Central memory CD8-positive, alpha-beta T cell (primary cell): ENCODE measurements around the gene PCBP3.

Source experiments
- ATAC-seq: fragments of 150-1000 bp; cut with Tn5 transposase; replicated peaks from 2 replicates; pipeline ENCODE4 v1.10.0; 2022; ENCODE audit warnings: mild to moderate bottlenecking, moderate FRiP score, moderate number of reproducible peaks; ENCODE audit not compliant: poor library complexity, severe bottlenecking; ENCODE audit errors: extremely low read depth
- DNase-seq, 2 donors: peaks; one replicate each; pipeline ENCODE4 v3.0.0; 2021; ENCODE audit warnings: low spot score in 2 of 2
- H3K27ac Mint-ChIP-seq: one replicate; pipeline ENCODE4 v1.8.0; 2022; ENCODE audit warnings: low read depth, mild to moderate bottlenecking, moderate library complexity, mixed read lengths
- H3K27me3 Mint-ChIP-seq: one replicate; pipeline ENCODE4 v1.8.0; 2022; ENCODE audit warnings: mixed read lengths
- H3K36me3 Mint-ChIP-seq: one replicate; pipeline ENCODE4 v1.8.0; 2022; ENCODE audit warnings: mild to moderate bottlenecking, moderate library complexity, mixed read lengths; ENCODE audit not compliant: insufficient read depth
- H3K4me1 Mint-ChIP-seq: one replicate; pipeline ENCODE4 v1.8.0; 2022; ENCODE audit warnings: mixed read lengths
- H3K4me3 Mint-ChIP-seq: one replicate; pipeline ENCODE4 v1.8.0; 2022; ENCODE audit warnings: mild to moderate bottlenecking, moderate library complexity, mixed read lengths
- H3K9me3 Mint-ChIP-seq: one replicate; pipeline ENCODE4 v1.8.0; 2022; ENCODE audit warnings: mixed read lengths

Gene PCBP3

DNA sequence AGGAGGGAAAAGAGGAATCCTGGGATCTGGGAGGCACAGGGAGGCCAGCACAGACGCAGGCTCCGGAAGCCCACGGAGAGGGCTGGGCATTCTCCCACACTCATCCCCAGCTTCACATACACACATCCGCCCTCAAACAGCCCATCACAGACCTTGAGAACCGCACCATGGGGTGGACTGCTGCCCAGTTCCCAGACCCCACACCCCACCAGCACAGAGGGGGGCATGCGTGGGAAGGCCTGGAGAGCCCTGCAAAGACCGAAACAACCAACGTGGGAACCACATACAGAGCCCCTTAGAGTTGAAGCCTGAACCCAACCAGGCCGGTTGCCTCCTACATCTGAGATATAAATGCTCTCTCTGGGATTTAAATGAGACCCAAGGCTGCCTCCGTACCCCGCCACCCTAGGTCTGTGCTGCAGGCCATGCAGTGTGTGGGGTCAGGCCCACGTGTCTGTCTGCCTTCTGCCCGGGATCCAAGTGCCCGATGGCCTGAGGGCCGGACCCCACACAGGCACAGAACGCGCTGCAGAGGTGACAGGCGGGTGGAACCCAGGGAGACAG is 211.8 kb downstream of the PCBP3 start:
- H3K4me3 Mint-ChIP-seq: no peak overlapping the region
- ATAC-seq (no peak), DNase-seq (no peak)
- H3K27me3 Mint-ChIP-seq: peaks cover 75% of the 10 kb centered on the region
- no peaks in the 10 kb centered on the region for H3K9me3 Mint-ChIP-seq
- H3K4me1 Mint-ChIP-seq: no peaks in the 10 kb centered on the region
- H3K27ac Mint-ChIP-seq: no peak overlapping the region
- H3K36me3 Mint-ChIP-seq: no peaks in the 10 kb centered on the region

DNA sequence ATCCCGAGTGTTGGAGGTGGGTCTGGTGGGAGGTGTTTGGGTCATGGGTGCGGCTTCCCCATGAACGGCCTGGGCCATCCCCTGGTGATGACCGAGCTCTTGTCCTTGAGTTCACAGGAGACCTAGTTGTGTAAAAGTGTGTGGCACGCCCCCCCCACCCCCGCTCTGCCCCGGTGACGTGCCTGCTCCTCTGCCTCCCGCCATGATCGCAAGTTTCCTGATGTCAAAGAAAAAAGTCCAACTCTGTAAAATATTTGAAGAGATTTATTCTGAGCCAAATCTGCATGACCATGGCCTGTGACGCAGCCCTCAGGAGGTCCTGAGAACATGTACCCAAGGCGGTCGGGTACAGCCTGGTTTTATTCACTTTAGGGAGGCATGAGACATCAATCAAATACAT is 212.9 kb downstream of the PCBP3 start:
- H3K4me1 Mint-ChIP-seq: no peaks in the 10 kb centered on the region
- no peaks in the 10 kb centered on the region for H3K9me3 Mint-ChIP-seq
- H3K27me3 Mint-ChIP-seq: peaks cover 69% of the 10 kb centered on the region
- no peak for ATAC-seq
- H3K27ac Mint-ChIP-seq: no peak overlapping the region
- DNase-seq: no peak
- H3K36me3 Mint-ChIP-seq: peaks cover under 1% of the 10 kb centered on the region
- H3K4me3 Mint-ChIP-seq: no peak overlapping the region

DNA sequence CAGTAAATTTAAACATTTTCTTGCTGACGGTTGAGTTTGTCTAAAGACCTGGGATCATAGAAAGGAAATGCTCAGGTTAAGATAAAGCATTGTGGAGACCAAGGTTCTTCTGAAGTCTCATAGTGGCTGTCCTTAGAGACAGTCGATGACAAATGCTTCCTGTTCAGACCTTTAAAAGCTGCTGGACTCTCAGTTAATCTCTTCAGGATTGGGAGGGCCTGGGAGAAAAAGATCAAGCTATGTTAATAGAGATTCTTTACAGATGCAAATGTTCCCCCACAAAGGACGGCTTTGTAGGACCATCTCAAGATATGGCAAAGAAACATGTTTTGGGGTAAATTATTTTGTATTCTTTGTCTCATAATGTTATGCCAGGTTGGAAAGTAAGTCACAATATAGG is 213.4 kb downstream of the PCBP3 start:
- Mint-ChIP-seq H3K27ac (no peak overlapping the region), H3K9me3 (no peaks in the 10 kb centered on the region), H3K4me3 (no peak overlapping the region), H3K4me1 (no peaks in the 10 kb centered on the region), H3K36me3 (peaks cover 3% of the 10 kb centered on the region), H3K27me3 (peaks cover 67% of the 10 kb centered on the region)
- ATAC-seq (no peak), DNase-seq (no peak)

GRCh38 chr21:45857761-45858160 is 214.2 kb downstream of the PCBP3 start:
- no peak for DNase-seq

GRCh38 chr21:45858180-45858579 is 214.7 kb downstream of the PCBP3 start:
- peaks cover 3% of the 10 kb centered on the region for H3K36me3 Mint-ChIP-seq
- H3K27ac Mint-ChIP-seq: no peak overlapping the region
- H3K27me3 Mint-ChIP-seq: peaks cover 57% of the 10 kb centered on the region
- no peak for ATAC-seq
- no peak overlapping the region for H3K4me3 Mint-ChIP-seq
- no peak for DNase-seq
- H3K4me1 Mint-ChIP-seq: no peaks in the 10 kb centered on the region
- no peaks in the 10 kb centered on the region for H3K9me3 Mint-ChIP-seq

More at GRCh38 chr21:45857761-45858160, 214.2 kb downstream of the PCBP3 start:
- ATAC-seq: no peak
- Mint-ChIP-seq H3K36me3 (peaks cover 3% of the 10 kb centered on the region), H3K27me3 (peaks cover 61% of the 10 kb centered on the region), H3K4me1 (no peaks in the 10 kb centered on the region), H3K4me3 (no peak overlapping the region), H3K27ac (no peak overlapping the region), H3K9me3 (no peaks in the 10 kb centered on the region)

DNA sequence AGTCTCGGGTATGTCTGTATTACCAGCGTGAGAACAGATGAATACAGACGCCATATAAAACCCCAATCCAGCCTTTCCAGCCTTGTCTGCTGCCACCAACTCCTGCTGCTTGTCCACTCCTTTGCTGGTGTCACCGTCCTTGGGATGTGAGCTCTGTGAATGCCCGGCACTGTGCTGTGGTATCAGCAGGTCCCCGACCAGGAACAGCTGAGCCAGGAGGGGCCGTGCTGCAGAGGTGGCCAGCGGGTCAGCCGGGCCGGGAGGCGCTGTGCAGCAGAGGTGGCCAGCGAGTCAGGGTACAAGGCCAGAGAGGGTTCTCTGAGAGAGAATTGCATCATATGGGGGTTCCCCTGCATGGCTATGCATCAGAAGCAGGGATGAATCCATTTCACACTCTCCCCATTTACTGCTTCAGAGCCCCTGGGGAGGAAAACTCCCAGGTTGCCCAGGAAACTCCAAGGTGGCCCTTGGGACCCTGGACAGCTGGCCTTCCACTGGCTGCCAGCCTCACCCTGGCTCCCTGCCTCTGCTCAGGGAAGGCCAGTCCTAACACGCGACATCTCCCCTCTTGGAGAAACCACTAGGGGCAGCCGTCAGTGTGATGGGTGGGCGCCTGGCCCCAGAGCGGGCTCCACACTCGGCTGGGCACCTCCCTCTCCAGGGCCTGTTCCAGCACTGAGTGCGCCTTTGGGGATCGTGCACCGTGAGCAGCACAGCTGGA is 215.7 kb downstream of the PCBP3 start:
- no peaks in the 10 kb centered on the region for H3K9me3 Mint-ChIP-seq
- no peak overlapping the region for H3K4me3 Mint-ChIP-seq
- H3K36me3 Mint-ChIP-seq: peaks cover 3% of the 10 kb centered on the region
- H3K27me3 Mint-ChIP-seq: peaks cover 47% of the 10 kb centered on the region
- H3K4me1 Mint-ChIP-seq: no peaks in the 10 kb centered on the region
- DNase-seq: no peak
- no peak overlapping the region for H3K27ac Mint-ChIP-seq
- ATAC-seq: no peak

GRCh38 chr21:45859762-45860357 is 216.3 kb downstream of the PCBP3 start:
- DNase-seq: no peak
- Mint-ChIP-seq H3K9me3 (no peaks in the 10 kb centered on the region), H3K36me3 (peaks cover 3% of the 10 kb centered on the region), H3K4me3 (no peak overlapping the region), H3K27me3 (peaks cover 40% of the 10 kb centered on the region), H3K27ac (no peak overlapping the region), H3K4me1 (no peaks in the 10 kb centered on the region)
- ATAC-seq: no peak

DNA sequence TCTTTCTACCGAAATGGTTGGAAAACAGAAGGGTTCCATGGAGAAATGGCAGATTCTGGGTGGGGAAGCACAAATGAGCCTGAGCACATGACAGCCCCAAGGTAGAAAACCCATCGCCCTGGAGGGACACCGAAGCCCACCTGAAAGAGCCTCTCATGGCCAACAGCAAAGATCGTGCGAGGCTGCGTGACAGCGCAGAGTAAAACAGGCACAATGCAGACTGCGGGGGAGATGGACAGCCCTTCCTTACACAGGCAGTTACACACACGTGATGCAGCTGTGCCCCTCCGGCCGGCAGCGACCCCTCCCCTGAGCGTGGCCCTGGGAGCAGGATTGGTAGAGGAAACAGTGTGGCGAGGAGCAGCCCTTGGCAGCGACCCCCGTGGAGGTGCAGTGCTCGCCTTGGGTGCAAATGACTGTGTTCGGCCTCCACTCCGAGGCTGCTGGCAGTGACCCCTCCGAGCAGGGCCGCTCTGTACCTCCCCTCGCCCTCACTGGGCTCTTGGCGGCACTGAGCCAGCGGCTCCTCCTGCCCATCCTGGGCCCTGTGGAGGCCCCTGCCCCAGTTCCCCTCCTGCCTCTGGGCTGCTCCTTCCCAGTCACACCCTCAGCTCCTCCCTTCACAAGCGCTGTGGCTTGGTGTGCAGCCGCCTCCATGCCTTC is 217.1 kb downstream of the PCBP3 start:
- H3K36me3 Mint-ChIP-seq: peaks cover 3% of the 10 kb centered on the region
- no peaks in the 10 kb centered on the region for H3K9me3 Mint-ChIP-seq
- no peaks in the 10 kb centered on the region for H3K4me1 Mint-ChIP-seq
- DNase-seq (no peak), ATAC-seq (no peak)
- peaks cover 33% of the 10 kb centered on the region for H3K27me3 Mint-ChIP-seq
- H3K27ac Mint-ChIP-seq: no peak overlapping the region
- no peak overlapping the region for H3K4me3 Mint-ChIP-seq

DNA sequence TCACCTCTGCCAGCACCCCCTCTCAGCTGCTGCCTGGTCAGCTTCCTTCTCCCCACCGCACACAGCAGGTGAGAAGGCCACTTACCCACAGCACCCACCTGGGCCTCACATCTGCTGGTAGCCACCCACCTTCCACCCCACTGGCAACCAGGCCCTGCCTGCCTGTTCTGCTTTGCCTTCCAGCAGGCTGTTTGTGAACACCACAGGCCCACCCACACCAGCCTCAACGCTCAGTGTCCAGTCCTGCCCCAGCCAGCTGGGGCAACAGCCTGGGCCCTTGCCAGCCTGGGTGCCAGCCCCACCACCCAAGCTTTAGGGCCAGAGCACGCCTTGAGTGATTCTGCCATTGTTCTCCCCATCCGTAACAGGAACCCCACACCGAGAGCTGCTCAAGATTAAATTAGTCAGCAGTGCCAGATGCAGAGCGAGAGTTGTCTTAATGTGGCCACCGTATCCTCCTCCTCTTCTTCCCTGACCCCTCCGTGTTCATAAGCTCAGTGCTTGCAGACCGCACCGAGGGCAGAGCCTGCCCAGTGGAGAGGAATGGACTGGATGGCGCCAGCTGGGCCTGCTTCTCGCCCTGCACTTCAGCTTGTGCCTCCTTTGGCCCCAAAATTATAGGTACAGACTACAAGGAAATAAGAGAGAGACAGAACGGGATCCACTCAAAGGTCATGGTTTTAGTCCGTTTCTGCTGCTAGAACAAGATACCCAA is 217.8 kb downstream of the PCBP3 start:
- Mint-ChIP-seq H3K4me3 (no peak overlapping the region), H3K36me3 (peaks cover 3% of the 10 kb centered on the region), H3K4me1 (no peaks in the 10 kb centered on the region), H3K27ac (no peak overlapping the region), H3K9me3 (no peaks in the 10 kb centered on the region), H3K27me3 (peaks cover 26% of the 10 kb centered on the region)
- no peak for DNase-seq
- ATAC-seq: no peak

- H3K4me1 Mint-ChIP-seq: no peaks in the 10 kb centered on the region
Measured at GRCh38 chr21:45862543-45863207, 219.2 kb downstream of the PCBP3 start.

DNA sequence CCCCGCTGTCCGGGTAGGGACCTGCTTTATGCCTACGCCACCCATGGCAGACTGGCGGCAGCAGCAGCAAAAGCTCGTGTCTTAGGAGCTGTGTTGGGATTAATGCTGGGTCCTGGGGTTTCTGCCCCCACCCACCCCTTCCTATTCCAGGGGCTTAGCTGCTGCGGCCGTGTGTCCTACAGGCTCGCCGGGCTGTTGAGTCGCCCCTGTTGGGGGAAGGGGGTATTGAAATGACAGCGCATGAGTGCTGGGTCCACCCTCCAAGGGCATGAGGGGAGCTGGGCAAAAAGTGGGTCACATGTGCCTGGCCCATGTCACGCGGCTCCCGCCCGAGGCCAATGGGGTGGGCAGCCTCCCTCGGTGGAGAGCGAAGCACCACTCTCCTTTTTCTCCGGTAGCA is 219.7 kb downstream of the PCBP3 start:
- no peak overlapping the region for H3K27ac Mint-ChIP-seq

More at GRCh38 chr21:45862543-45863207, 219.2 kb downstream of the PCBP3 start:
- no peak overlapping the region for H3K27ac Mint-ChIP-seq
- DNase-seq (no peak), ATAC-seq (no peak)
- peaks cover 3% of the 10 kb centered on the region for H3K36me3 Mint-ChIP-seq
- H3K4me3 Mint-ChIP-seq: no peak overlapping the region
- peaks cover 21% of the 10 kb centered on the region for H3K27me3 Mint-ChIP-seq
- no peaks in the 10 kb centered on the region for H3K9me3 Mint-ChIP-seq

DNA sequence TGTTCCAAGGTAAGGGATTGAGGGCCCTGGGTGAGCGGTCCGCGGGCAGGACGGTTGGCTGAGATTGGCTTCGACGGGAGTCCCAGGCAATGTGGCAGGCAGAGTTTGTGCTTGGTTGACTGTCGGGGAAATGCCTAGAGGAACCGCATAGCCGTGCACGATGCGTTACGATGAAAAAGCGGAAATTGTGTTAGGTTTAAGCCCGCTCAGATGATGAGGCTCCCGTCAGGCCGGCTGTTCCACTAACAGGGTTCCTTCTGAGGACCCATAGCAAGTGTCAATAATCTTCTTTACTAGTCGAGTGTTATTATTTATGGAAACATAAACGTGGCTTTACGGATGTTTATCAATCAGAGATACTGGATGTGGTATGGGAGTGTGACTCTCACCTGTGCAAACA is 220.2 kb downstream of the PCBP3 start:
- Mint-ChIP-seq H3K27me3 (peaks cover 10% of the 10 kb centered on the region), H3K4me1 (no peaks in the 10 kb centered on the region), H3K27ac (no peak overlapping the region), H3K4me3 (no peak overlapping the region), H3K9me3 (no peaks in the 10 kb centered on the region), H3K36me3 (peaks cover 3% of the 10 kb centered on the region)
- DNase-seq (no peak), ATAC-seq (no peak)

More for the DNA sequence above, 219.7 kb downstream of the PCBP3 start:
- ATAC-seq (no peak), DNase-seq (no peak)
- H3K4me1 Mint-ChIP-seq: no peaks in the 10 kb centered on the region
- no peaks in the 10 kb centered on the region for H3K9me3 Mint-ChIP-seq
- H3K36me3 Mint-ChIP-seq: peaks cover 3% of the 10 kb centered on the region
- H3K27me3 Mint-ChIP-seq: peaks cover 15% of the 10 kb centered on the region
- H3K4me3 Mint-ChIP-seq: no peak overlapping the region
